H1 (cell line): ENCODE data around the gene ACADVL. TPM values are rescaled to one million over a fixed set of nuclear protein-coding genes. Genes with fewer than 3 reads are reported as not detected.

Experiments
- CTCF ChIA-PET: fragments of 300-600 bp; sonication (Branson Sonifier 250); formaldehyde crosslinking; loops from one replicate; lab custom pipeline; 2021; ENCODE audit not compliant: partially characterized antibody; lab: Charles Lee
- POLR2A ChIA-PET: fragments of 300-600 bp; sonication (Branson Sonifier 250); formaldehyde crosslinking; loops from one replicate; lab custom pipeline; 2021; ENCODE audit warnings: inconsistent platforms; ENCODE audit not compliant: partially characterized antibody; lab: Charles Lee
- DNase-seq, 2 experiments: peaks; one replicate each; pipeline versions ENCODE4 v3.0.0 to v3.0.0-alpha.2; 2010 to 2022; ENCODE audit warnings: low spot score in 2 of 2, low read depth in 1 of 2, mixed read lengths in 1 of 2
- FAIRE-seq: peaks from 2 replicates; lab custom pipeline; 2011; peaks lifted over from hg19 to GRCh38; lab: Jason Lieb, UNC
- H2AFZ ChIP-seq: 2 replicates; pipeline ENCODE4 v1.8.1; 2012; ENCODE audit warnings: low read length, inconsistent platforms
- H2AK5ac ChIP-seq: 2 replicates; pipeline ENCODE4 v1.6.1; 2013; ENCODE audit warnings: low read depth, low read length
- H2BK120ac ChIP-seq: replicated peaks from 2 replicates; pipeline ENCODE3; 2013; ENCODE audit warnings: low read depth, low read length, inconsistent platforms
- H2BK12ac ChIP-seq: 2 replicates; pipeline ENCODE4 v1.6.1; 2013; ENCODE audit warnings: low read depth, low read length
- H2BK15ac ChIP-seq: 2 replicates; pipeline ENCODE4 v1.6.1; 2013; ENCODE audit warnings: low read length
- H2BK20ac ChIP-seq: 2 replicates; pipeline ENCODE4 v1.6.1; 2013; ENCODE audit warnings: low read length
- H2BK5ac ChIP-seq: 2 replicates; pipeline ENCODE4 v1.6.1; 2013; ENCODE audit warnings: low read depth, low read length
- H3K14ac ChIP-seq: 2 replicates; pipeline ENCODE4 v1.6.1; 2013; ENCODE audit warnings: inconsistent platforms; ENCODE audit not compliant: insufficient read length
- H3K18ac ChIP-seq: 2 replicates; pipeline ENCODE4 v1.6.1; 2013; ENCODE audit warnings: low read length; ENCODE audit errors: extremely low read depth
- H3K23ac ChIP-seq: 2 replicates; pipeline ENCODE4 v1.6.1; 2013; ENCODE audit warnings: inconsistent platforms; ENCODE audit not compliant: insufficient read length
- H3K23me2 ChIP-seq: 2 replicates; pipeline ENCODE4 v1.6.1; 2013; ENCODE audit warnings: low read depth, low read length
- H3K27ac ChIP-seq: 2 replicates; pipeline ENCODE4 v1.6.1; 2011; ENCODE audit warnings: low read depth, low read length, inconsistent platforms
- H3K27me3 ChIP-seq, 4 experiments: replicated peaks in 1 of 4; 1 replicate in 1 of 4; 2 replicates in 3 of 4; pipeline versions ENCODE4 v1.6.1 to v1.8.1; 2011 to 2013; ENCODE audit warnings: low read length in 3 of 4, mild to moderate bottlenecking in 3 of 4, inconsistent platforms in 2 of 4, mixed read lengths in 2 of 4, moderate library complexity in 1 of 4; ENCODE audit not compliant: control insufficient read depth in 3 of 4, insufficient read depth in 3 of 4; ENCODE audit errors: extremely low read depth in 1 of 4
- H3K36me3 ChIP-seq, 4 experiments: 2 replicates each; pipeline versions ENCODE4 v1.6.1 to v1.8.1; 2011 to 2013; ENCODE audit warnings: mild to moderate bottlenecking in 4 of 4, low read length in 3 of 4, moderate library complexity in 2 of 4, control low read depth in 1 of 4, inconsistent platforms in 1 of 4; ENCODE audit not compliant: insufficient read depth in 4 of 4, control insufficient read depth in 2 of 4
- H3K4ac ChIP-seq: replicated peaks from 2 replicates; pipeline ENCODE3; 2013; ENCODE audit warnings: low read length, low read depth, mixed read lengths, inconsistent platforms; ENCODE audit not compliant: insufficient read length
- H3K4me1 ChIP-seq, 4 experiments: replicated peaks in 1 of 4; 1 replicate in 1 of 4; 2 replicates in 3 of 4; pipeline versions ENCODE4 v1.6.1 to v1.8.1; 2011 to 2013; ENCODE audit warnings: low read length in 3 of 4, inconsistent platforms in 2 of 4, mixed read lengths in 1 of 4; ENCODE audit not compliant: insufficient read depth in 4 of 4, control insufficient read depth in 3 of 4
- H3K4me2 ChIP-seq, 2 experiments: 2 replicates each; pipeline versions ENCODE4 v1.6.1 to v1.8.1; 2011 to 2013; ENCODE audit warnings: low read depth in 2 of 2, low read length in 2 of 2, control low read depth in 1 of 2, inconsistent platforms in 1 of 2, mild to moderate bottlenecking in 1 of 2; ENCODE audit not compliant: insufficient read depth in 1 of 2
- H3K4me3 ChIP-seq, 4 experiments: fragments of 200-600, 300-600 bp in 1 of 4; sonication (generic), shearing (Covaris generic), sonication (Bioruptor Twin) in 1 of 4; 2 replicates each; pipeline versions ENCODE4 v1.5.1 to v1.8.1; 2011 to 2016; ENCODE audit warnings: low read length in 4 of 4, low read depth in 3 of 4, control low read depth in 2 of 4, inconsistent platforms in 2 of 4, mild to moderate bottlenecking in 2 of 4, mixed read lengths in 1 of 4, moderate library complexity in 1 of 4; ENCODE audit not compliant: insufficient read depth in 2 of 4; ENCODE audit errors: extremely low read depth in 1 of 4
- H3K56ac ChIP-seq: replicated peaks from 2 replicates; pipeline ENCODE3; 2013; ENCODE audit warnings: low read depth, mild to moderate bottlenecking, mixed read lengths, low read length, inconsistent platforms; ENCODE audit not compliant: insufficient read length
- H3K79me1 ChIP-seq: 2 replicates; pipeline ENCODE4 v1.6.1; 2013; ENCODE audit warnings: low read depth, low read length, control low read depth
- H3K79me2 ChIP-seq, 2 experiments: 2 replicates each; pipeline versions ENCODE4 v1.6.1 to v1.8.1; 2012 to 2013; ENCODE audit warnings: low read length in 2 of 2, mild to moderate bottlenecking in 2 of 2, inconsistent platforms in 1 of 2; ENCODE audit not compliant: insufficient read depth in 2 of 2, control insufficient read depth in 1 of 2
- H3K9ac ChIP-seq, 4 experiments: replicated peaks in 1 of 4; 1 replicate in 1 of 4; 2 replicates in 3 of 4; pipeline versions ENCODE4 v1.6.1 to v1.8.1; 2011 to 2013; ENCODE audit warnings: low read depth in 3 of 4, low read length in 3 of 4, control low read depth in 2 of 4, mild to moderate bottlenecking in 2 of 4, moderate library complexity in 2 of 4, inconsistent platforms in 1 of 4; ENCODE audit errors: extremely low read depth in 1 of 4
- H3K9me3 ChIP-seq, 2 experiments: 2 replicates each; pipeline versions ENCODE4 v1.6.1 to v1.8.1; 2012 to 2013; ENCODE audit warnings: mild to moderate bottlenecking in 2 of 2, moderate library complexity in 2 of 2, control low read depth in 1 of 2, inconsistent platforms in 1 of 2, low read depth in 1 of 2, low read length in 1 of 2, mixed read lengths in 1 of 2; ENCODE audit not compliant: insufficient read depth in 2 of 2
- H4K20me1 ChIP-seq, 2 experiments: replicated peaks in 1 of 2; 2 replicates each; pipeline versions ENCODE3 to v1.8.1; 2011 to 2013; ENCODE audit warnings: inconsistent platforms in 2 of 2, low read length in 2 of 2, mild to moderate bottlenecking in 1 of 2; ENCODE audit not compliant: insufficient read depth in 2 of 2, control insufficient read depth in 1 of 2
- H4K5ac ChIP-seq: 2 replicates; pipeline ENCODE4 v1.6.1; 2013; ENCODE audit warnings: low read length, low read depth, mixed read lengths, inconsistent platforms; ENCODE audit not compliant: insufficient read length
- H4K8ac ChIP-seq: 2 replicates; pipeline ENCODE4 v1.8.0; 2013; ENCODE audit warnings: mild to moderate bottlenecking, moderate library complexity, low read length, inconsistent platforms; ENCODE audit not compliant: insufficient read depth; ENCODE audit errors: extremely low read depth
- H4K91ac ChIP-seq: replicated peaks from 2 replicates; pipeline ENCODE3; 2013; ENCODE audit warnings: low read length, mixed read lengths, inconsistent platforms; ENCODE audit not compliant: insufficient read length
- ATF2 ChIP-seq: IDR thresholded peaks from 2 replicates; pipeline ENCODE4 v1.6.1; 2012; ENCODE audit warnings: low read length, inconsistent platforms
- BCL11A ChIP-seq, 2 experiments: IDR thresholded peaks; one replicate each; pipeline ENCODE4 v1.6.1; 2011; ENCODE audit warnings: low read depth in 2 of 2, low read length in 2 of 2, mild to moderate bottlenecking in 2 of 2
- KDM4A ChIP-seq: IDR thresholded peaks from one replicate; pipeline ENCODE4 v1.7.1; 2012; ENCODE audit warnings: low read depth, mild to moderate bottlenecking, moderate library complexity, low read length, inconsistent platforms; ENCODE audit not compliant: severe bottlenecking
- NANOG ChIP-seq: IDR thresholded peaks from 2 replicates; pipeline ENCODE4 v1.6.1; 2011; ENCODE audit warnings: low read length, low read depth, mild to moderate bottlenecking, inconsistent platforms; ENCODE audit not compliant: insufficient read depth, poor library complexity, severe bottlenecking
- POLR2A ChIP-seq, 2 experiments: IDR thresholded peaks; 1 replicate in 1 of 2; 2 replicates in 1 of 2; pipeline ENCODE4 v1.6.1; 2011; ENCODE audit warnings: low read depth in 2 of 2, low read length in 2 of 2, mild to moderate bottlenecking in 2 of 2; ENCODE audit errors: control extremely low read depth in 1 of 2
- SIN3A ChIP-seq, 2 experiments: IDR thresholded peaks in 1 of 2; conservative IDR thresholded peaks in 1 of 2; 2 replicates each; pipeline ENCODE4 v1.6.1; 2011 to 2012; ENCODE audit warnings: low read length in 2 of 2, improper control_type of control experiment in 1 of 2, low read depth in 1 of 2, mild to moderate bottlenecking in 1 of 2
- SUZ12 ChIP-seq: fragments of 200-600 bp; sonication (generic); IDR thresholded peaks from 2 replicates; pipeline ENCODE4 v1.6.1; 2012; ENCODE audit warnings: mild to moderate bottlenecking, inconsistent platforms, low read length, moderate library complexity, mixed read lengths
- WGBS, 2 experiments: shearing (Covaris generic) in 1 of 2; methylation state at CpG; one replicate each; pipeline versions ENCODE4 v1.1.6 to v1.1.7; 2013 to 2015; ENCODE audit warnings: low lambda C conversion rate in 2 of 2, mixed read lengths in 2 of 2, inconsistent platforms in 1 of 2, low coverage in 1 of 2, missing lambda C conversion rate in 1 of 2; ENCODE audit not compliant: insufficient replicate concordance in 2 of 2, insufficient coverage in 1 of 2, insufficient read length in 1 of 2; ENCODE audit errors: extremely low coverage in 1 of 2, missing lambda C conversion rate in 1 of 2; 5-methylcytosine and 5-hydroxymethylcytosine counted together
- polyA plus RNA-seq, 7 experiments: library from polyadenylated mRNA; depleted of rRNA in 3 of 7; stranded (reverse) in 5 of 7; unstranded in 2 of 7; fragments of >200 nt in 5 of 7; fragments of 200-250 nt in 2 of 7; gene quantifications; 1 replicate in 5 of 7; 2 replicates in 1 of 7; 4 replicates in 1 of 7; pipeline versions ENCODE4 v1.2.1 to v1.2.3, GENCODE V29; 2011 to 2013; ENCODE audit warnings: missing spikeins in 2 of 7, mixed read lengths in 2 of 7
- total RNA-seq: library from RNA; stranded (reverse); fragmentation: NEBNext Ultra II Directional; extraction: Animal tissue kit (Norgen Biotek cat#: 25700); gene quantifications from 2 replicates; pipeline ENCODE4 v1.2.1, GENCODE V29; 2021
- TF ChIP-seq, protein P1 (sequence below): IDR thresholded peaks from 2 replicates; pipeline ENCODE4 v1.6.1; 2011; ENCODE audit warnings: low read depth, mild to moderate bottlenecking, low read length; ENCODE audit not compliant: insufficient read depth

The ACADVL gene
- total and polyA plus RNA-seq, 2 of the 8 experiments (the other 6 are each of a cell fraction or from before 2014, with no cell fraction given), result 181 to 231 TPM

GRCh38 chr17:7204828-7205461, 14.8 kb upstream of the ACADVL start:
- peaks cover 3 to 20% of the 10 kb centered on the region in 2 experiments for H4K20me1 ChIP-seq
- H3K9ac ChIP-seq, result peak overlapping the region in 2 of 4 experiments; percentile 56 to 63; a peak in 3 of 7 replicates
- H3K36me3 ChIP-seq, result peaks cover 19 to 29% (median 25%) of the 10 kb centered on the region in 4 experiments
- peak overlapping the region; percentile 40 to 69 (median 59) for H3K4me3 ChIP-seq
- no peak overlapping the region for H3K14ac ChIP-seq
- H4K5ac ChIP-seq, result peak overlapping the region; percentile 35
- no peak overlapping the region for H2AK5ac ChIP-seq
- no peak overlapping the region for H2BK20ac ChIP-seq
- H3K4ac ChIP-seq, result no peak overlapping the region
- FAIRE-seq (peak; percentile 85), DNase-seq (peak; percentile 89 to 97)
- CTCF ChIA-PET, result interaction anchor here (0.7 to 0.8 kb wide), 2 partner anchors 27 to 33 kb away, joined by 3 to 4 read pairs; no protein-coding TSS in a partner anchor
- no peak overlapping the region for H2BK12ac ChIP-seq
- no peaks in the 10 kb centered on the region for H3K9me3 ChIP-seq
- H3K4me2 ChIP-seq, result peak overlapping the region; percentile 64 to 79
- H3K27ac ChIP-seq, result peak overlapping the region; percentile 68
- no peak overlapping the region for H4K8ac ChIP-seq
- H3K56ac ChIP-seq, result no peak overlapping the region
- no peak overlapping the region for H2AFZ ChIP-seq
- no peaks in the 10 kb centered on the region; a peak in 1 of 7 replicates for H3K27me3 ChIP-seq
- WGBS, 2 experiments, result 2% methylated on average over 31 of the region's 34 CpGs; no CpG with 5 or more reads in 1 of the 2 experiments
- peaks cover 0 to 31% of the 10 kb centered on the region in 2 experiments; a peak in 2 of 4 replicates for H3K79me2 ChIP-seq
- H3K23me2 ChIP-seq, result peaks cover 18% of the 10 kb centered on the region; the same call in 1 of the 2 replicates
- POLR2A ChIA-PET, result interaction anchor here (1.1 to 2.0 kb wide), 5 partner anchors 10 to 57 kb away, joined by 4 to 8 read pairs (median 4); partner anchors contain the start of genes CLDN7, DLG4, DVL2 and PHF23
- H3K23ac ChIP-seq, result no peak overlapping the region
- H3K79me1 ChIP-seq, result peaks cover 22% of the 10 kb centered on the region; the same call in 1 of the 2 replicates
- H4K91ac ChIP-seq, result no peak overlapping the region
- H3K18ac ChIP-seq, result peak overlapping the region; percentile 88
- H2BK120ac ChIP-seq, result no peak overlapping the region
- H2BK5ac ChIP-seq, result peak overlapping the region; percentile 90
- H2BK15ac ChIP-seq, result no peak overlapping the region
- H3K4me1 ChIP-seq, result peaks cover 5 to 28% (median 23%) of the 10 kb centered on the region in 4 experiments
- TF ChIP-seq SUZ12 (no peak), SIN3A (conservative IDR thresholded peaks at IDR 0.05 in 1 of 2, IDR thresholded peaks at IDR 0.05 in 1 of 2; ENCODE audit: low read depth in 1 of 2, low read length in 2 of 2) (peak; percentile 85 to 97), POLR2A (IDR thresholded peaks at IDR 0.05; ENCODE audit: control extremely low read depth in 1 of 2, low read depth in 2 of 2, low read length in 2 of 2) (no peak), ATF2 (peak; percentile 86; the same call in 1 of the 2 replicates), BCL11A (IDR thresholded peaks at IDR 0.05; ENCODE audit: low read depth in 2 of 2, low read length in 2 of 2) (no peak), KDM4A (peak; percentile 63), NANOG (no peak)
- TF ChIP-seq, protein P1, sequence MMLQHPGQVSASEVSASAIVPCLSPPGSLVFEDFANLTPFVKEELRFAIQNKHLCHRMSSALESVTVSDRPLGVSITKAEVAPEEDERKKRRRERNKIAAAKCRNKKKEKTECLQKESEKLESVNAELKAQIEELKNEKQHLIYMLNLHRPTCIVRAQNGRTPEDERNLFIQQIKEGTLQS, result no peak
